ENCODE data around the gene SH3D19. TPM values are rescaled to one million over a fixed set of nuclear protein-coding genes. Genes with fewer than 3 reads are reported as not detected.

The SH3D19 gene, protein sequence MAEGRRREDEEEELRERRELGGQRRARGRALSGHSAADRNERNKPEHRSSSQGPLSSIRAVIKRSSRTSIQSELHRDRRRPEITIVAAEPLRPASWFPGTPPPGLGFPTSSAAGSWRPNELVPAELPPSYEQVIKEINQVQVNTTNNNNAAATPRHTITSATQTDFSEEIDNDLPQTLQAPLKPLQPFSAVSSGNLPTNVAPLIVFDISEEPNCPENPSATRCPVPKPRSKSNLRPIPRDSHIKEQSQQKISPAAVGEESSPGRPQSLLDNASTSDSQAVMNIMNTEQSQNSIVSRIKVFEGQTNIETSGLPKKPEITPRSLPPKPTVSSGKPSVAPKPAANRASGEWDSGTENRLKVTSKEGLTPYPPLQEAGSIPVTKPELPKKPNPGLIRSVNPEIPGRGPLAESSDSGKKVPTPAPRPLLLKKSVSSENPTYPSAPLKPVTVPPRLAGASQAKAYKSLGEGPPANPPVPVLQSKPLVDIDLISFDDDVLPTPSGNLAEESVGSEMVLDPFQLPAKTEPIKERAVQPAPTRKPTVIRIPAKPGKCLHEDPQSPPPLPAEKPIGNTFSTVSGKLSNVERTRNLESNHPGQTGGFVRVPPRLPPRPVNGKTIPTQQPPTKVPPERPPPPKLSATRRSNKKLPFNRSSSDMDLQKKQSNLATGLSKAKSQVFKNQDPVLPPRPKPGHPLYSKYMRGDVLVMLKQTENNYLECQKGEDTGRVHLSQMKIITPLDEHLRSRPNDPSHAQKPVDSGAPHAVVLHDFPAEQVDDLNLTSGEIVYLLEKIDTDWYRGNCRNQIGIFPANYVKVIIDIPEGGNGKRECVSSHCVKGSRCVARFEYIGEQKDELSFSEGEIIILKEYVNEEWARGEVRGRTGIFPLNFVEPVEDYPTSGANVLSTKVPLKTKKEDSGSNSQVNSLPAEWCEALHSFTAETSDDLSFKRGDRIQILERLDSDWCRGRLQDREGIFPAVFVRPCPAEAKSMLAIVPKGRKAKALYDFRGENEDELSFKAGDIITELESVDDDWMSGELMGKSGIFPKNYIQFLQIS
- total RNA-seq, result 96.7 TPM
- long read RNA-seq, full-length matches to known transcripts, result 57 of 169 reads
- long read RNA-seq, partial matches to known transcripts, result 41 of 169 reads
- long read RNA-seq, other reads (novel, unspliced or antisense), result 71 of 169 reads

- DNase-seq (peak; percentile 84), ATAC-seq (ENCODE audit: poor library complexity) (peak; percentile 91)
- intact Hi-C loops (cut with DNase I), result loop anchor here (10.0 kb wide), 1 partner anchor 51 kb away; the partner anchor contains the start of gene PRSS48
Observed at GRCh38 chr4:151325111-151325948, at the start of gene SH3D19. Gene SH3D19 (minus strand): TSS chr4:151325605. CDS start chr4:151325352, 253 bp downstream.

DNA sequence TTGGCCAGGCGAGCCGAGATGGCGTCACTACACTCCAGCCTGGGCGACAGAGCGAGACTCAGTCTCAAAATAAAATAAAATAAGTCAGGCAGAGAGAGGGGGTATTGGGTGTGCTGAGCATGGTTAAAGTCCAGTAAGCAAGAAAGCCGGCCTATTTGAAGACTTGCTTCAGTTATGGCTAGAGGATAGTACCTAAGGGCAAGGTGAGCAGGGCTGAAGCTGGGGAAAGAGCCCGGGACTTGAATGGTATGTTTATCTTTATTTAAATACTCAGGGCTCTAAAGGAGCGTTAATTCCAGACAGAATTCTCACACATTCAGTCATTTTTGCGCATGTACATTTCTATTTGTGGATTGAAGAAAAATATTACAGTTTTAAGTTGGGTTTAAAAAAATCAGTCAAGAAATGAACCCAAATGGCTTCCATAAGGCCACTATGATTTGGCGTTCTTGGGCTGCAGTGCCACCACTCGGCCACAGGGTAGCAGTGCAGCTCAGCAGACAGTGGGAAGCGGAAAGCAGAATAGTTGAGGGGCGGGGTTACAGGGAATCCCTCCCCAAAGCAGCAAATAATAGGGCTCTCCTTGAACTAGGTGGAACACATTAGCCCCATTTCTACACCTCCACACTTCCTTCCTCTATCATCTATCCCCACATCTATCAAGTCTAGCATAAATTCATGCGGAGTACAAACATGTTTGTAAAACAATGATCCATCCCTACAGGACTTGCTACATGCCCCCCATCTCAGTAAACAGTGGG, 37.2 kb upstream of the SH3D19 start:
- intact Hi-C loops (cut with DNase I), result loop anchor here (5.0 kb wide), 2 partner anchors 85 to 250 kb away; partner anchors contain the start of gene PRSS48
- peak; percentile 82 for DNase-seq
- peak; percentile 99 for ATAC-seq (ENCODE audit: poor library complexity)

- intact Hi-C loops (cut with DNase I), result loop anchor here (5.0 kb wide), 2 partner anchors 85 to 250 kb away; partner anchors contain the start of gene PRSS48
- no peak for ATAC-seq (ENCODE audit: poor library complexity)
Observed at GRCh38 chr4:151361966-151362365, 36.6 kb upstream of the SH3D19 start.

GRCh38 chr4:151361126-151361525, 35.7 kb upstream of the SH3D19 start:
- intact Hi-C loops (cut with DNase I), result loop anchor here (5.0 kb wide), 2 partner anchors 84 to 249 kb away; partner anchors contain the start of gene PRSS48
- DNase-seq (no peak), ATAC-seq (ENCODE audit: poor library complexity) (no peak)

More at GRCh38 chr4:151361966-151362365, 36.6 kb upstream of the SH3D19 start:
- no peak for DNase-seq

- ATAC-seq (ENCODE audit: poor library complexity) (no peak), DNase-seq (no peak)
- intact Hi-C loops (cut with DNase I), result no loop called here
Observed at GRCh38 chr4:151359576-151359975, 34.2 kb upstream of the SH3D19 start.

GRCh38 chr4:151358266-151358665, 32.9 kb upstream of the SH3D19 start:
- ATAC-seq (ENCODE audit: poor library complexity) (no peak), DNase-seq (no peak)
- intact Hi-C loops (cut with DNase I), result no loop called here

DNA sequence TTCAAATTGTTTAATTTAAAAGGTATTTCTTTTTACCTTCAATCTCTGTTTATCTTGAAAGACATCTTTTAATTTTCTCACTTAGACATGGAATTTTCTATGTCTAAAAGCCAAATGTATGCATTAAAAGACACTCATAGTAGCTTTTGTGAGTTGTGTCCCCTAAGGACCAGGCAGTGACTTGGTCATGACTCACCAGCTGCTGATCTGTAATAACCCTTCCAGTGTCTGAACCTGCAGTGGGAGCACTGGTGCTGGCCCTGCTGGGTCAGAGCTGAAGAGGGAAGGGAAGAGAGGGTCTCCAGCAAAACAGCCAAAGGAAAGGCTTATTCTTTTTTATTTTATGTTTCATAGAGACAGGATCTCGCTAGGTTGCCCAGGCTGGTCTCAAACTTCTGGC, 31.1 kb upstream of the SH3D19 start:
- DNase-seq, result no peak
- ATAC-seq (ENCODE audit: poor library complexity), result no peak
- intact Hi-C loops (cut with DNase I), result no loop called here

DNA sequence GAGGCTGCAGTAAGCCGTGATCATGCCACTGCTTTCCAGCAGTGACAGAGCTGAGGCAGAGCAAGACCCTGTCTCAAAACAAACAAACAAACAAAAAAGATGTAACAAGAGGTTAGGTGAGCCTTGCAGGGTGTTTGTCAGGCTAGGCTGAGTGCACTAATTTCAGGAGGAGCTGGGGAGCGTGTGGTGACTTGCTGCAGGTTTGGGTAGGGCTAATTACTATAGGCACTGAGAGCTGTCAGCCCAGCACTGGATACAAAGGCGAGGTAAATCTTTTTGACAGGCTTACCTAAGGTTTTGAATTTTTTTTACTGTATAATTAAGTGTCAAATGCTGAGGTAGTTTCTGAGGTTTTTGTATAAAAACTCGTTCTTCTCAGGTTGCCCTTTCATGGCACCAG, 29.8 kb upstream of the SH3D19 start:
- intact Hi-C loops (cut with DNase I), result no loop called here
- DNase-seq, result no peak
- no peak for ATAC-seq (ENCODE audit: poor library complexity)

- no peak for ATAC-seq (ENCODE audit: poor library complexity)
- DNase-seq, result no peak
- intact Hi-C loops (cut with DNase I), result no loop called here
Observed at GRCh38 chr4:151347490-151348235, 22.3 kb upstream of the SH3D19 start.

GRCh38 chr4:151344948-151345347, 19.5 kb upstream of the SH3D19 start:
- ATAC-seq (ENCODE audit: poor library complexity), result no peak
- intact Hi-C loops (cut with DNase I), result no loop called here
- no peak for DNase-seq

GRCh38 chr4:151340751-151341385, 15.5 kb upstream of the SH3D19 start:
- intact Hi-C loops (cut with DNase I), result no loop called here
- ATAC-seq (ENCODE audit: poor library complexity) (no peak), DNase-seq (no peak)

DNA sequence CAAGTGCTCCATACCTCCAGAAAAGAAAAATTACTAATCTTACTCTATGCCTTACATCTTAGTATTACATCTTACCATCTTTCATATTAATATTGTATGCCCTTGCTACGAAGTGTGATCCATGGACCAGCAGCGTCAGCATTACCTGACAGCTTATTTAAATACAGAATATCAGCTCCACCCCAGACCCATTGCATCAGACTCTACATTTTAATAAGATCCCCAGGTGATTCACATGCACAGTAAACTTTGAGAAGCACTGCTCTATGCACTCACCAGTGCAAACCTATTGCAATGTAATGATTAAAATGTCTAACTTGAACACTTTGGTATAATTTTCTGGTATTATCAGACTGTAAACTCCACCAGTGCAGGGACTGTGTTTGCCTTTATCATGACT, 14.1 kb upstream of the SH3D19 start:
- intact Hi-C loops (cut with DNase I), result no loop called here
- ATAC-seq (ENCODE audit: poor library complexity) (no peak), DNase-seq (no peak)

- DNase-seq (no peak), ATAC-seq (ENCODE audit: poor library complexity) (no peak)
- intact Hi-C loops (cut with DNase I), result no loop called here
Observed at GRCh38 chr4:151331276-151332042, 6.1 kb upstream of the SH3D19 start.

- DNase-seq (no peak), ATAC-seq (ENCODE audit: poor library complexity) (no peak)
- intact Hi-C loops (cut with DNase I), result loop anchor here (10.0 kb wide), 1 partner anchor 55 kb away; the partner anchor contains the start of gene PRSS48
Observed at GRCh38 chr4:151329217-151330007, 4.0 kb upstream of the SH3D19 start.

DNA sequence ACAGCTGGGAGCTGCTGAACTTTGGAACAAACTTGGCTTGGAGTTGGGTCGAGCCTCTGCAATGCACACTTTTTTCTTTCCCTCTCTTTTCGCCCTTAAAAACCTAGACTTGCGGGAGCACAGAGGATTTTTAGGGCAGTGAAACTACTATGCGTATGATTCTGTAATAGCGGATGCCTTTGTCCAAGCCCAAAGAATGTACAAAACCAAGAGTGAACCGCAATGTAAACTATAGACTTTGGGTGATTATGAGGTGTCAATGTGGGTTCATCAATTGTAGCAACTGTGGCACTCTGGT, 493 bp upstream of the SH3D19 start:
- no peak for ATAC-seq (ENCODE audit: poor library complexity)
- intact Hi-C loops (cut with DNase I), result loop anchor here (10.0 kb wide), 1 partner anchor 51 kb away; the partner anchor contains the start of gene PRSS48
- DNase-seq, result no peak
